DMS79 treated with DMSO at 0.1 percent for 48 hours (cell line): Measurements from ENCODE around the gene TUBAL3.
"Not testable (repeated sequence)": the region's sequence is repeated elsewhere in the genome, so short reads cannot be mapped to it uniquely, and the experiment has no call there.

Experiments used
- DNase-seq: peaks from one replicate; lab custom pipeline; 2025; lab: John Stamatoyannopoulos, UW

TUBAL3 gene

GRCh38 chr10:5379202-5379601 lies 25.4 kb downstream of the TUBAL3 start:
- not testable (repeated sequence) for DNase-seq

- DNase-seq = no peak
These were observed 28.2 kb downstream of the TUBAL3 start for GRCh38 chr10:5376450-5376849.

DNA sequence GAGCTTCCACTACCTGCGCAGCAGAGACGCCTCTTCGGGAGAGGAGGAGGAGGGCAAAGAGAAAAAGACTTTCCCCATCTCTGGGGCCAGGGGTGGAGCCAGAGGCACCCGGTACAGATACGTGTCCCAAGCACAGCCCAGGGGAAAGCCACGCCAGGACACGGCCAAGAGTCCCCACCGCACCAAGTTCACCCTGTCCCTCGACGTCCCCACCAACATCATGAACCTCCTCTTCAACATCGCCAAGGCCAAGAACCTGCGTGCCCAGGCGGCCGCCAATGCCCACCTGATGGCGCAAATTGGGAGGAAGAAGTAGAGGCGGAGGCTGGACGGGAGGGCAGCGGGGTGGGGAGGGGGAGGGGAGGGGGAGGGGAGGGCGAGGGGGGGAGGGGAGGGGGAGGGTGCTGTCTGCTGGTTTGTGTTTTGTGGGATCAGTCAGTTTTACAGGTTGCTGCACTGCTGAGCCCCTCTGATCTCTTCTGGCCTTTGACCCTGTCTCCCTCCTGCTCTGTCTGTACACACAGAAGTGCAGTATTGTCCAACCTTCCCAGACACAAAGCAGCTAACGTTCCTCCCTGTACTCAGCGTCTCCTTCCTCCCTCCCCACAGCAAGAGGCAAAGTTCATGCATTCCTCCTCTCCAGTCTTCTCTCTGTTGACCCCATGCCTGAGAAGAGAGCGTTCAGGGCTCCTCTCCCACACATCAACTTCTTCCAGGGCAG lies 30.6 kb downstream of the TUBAL3 start:
- DNase-seq = no peak

- no peak for DNase-seq
These were observed 31.3 kb downstream of the TUBAL3 start for GRCh38 chr10:5373307-5373706.

DNA sequence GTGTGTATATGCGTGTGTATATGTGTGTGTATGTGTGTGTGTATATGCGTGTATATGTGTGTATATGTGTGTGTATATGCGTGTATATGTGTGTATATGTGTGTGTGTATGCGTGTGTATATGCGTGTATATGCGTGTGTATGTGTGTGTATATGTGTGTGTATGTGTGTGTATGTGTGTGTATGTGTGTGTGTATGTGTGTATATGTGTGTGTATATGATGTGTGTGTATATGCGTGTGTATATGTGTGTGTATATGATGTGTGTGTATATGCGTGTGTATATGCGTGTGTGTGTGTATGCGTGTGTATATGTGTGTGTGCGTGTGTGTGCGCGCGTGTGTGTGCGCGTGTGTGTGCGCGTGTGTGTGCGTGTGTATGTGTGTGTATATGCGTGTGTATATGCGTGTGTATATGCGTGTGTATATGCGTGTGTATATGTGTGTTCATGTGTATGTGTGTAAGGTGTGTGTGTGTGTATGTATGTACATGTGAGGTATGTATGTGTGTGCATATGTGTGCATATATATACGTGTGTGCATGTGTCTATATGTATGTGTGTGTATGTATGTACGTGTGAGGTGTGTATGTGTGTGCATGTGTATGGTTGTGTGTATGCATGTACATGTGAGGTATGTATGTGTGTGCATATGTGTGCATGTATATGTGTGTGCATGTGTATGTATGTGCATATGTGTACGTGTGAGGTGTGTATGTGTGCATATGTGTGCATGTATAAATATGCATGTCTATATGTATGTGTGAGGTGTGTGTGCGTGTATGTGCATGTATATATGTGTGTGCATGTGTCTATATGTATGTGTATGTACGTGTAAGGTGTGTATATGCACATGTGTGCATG lies 33.9 kb downstream of the TUBAL3 start:
- no peak for DNase-seq

DNA sequence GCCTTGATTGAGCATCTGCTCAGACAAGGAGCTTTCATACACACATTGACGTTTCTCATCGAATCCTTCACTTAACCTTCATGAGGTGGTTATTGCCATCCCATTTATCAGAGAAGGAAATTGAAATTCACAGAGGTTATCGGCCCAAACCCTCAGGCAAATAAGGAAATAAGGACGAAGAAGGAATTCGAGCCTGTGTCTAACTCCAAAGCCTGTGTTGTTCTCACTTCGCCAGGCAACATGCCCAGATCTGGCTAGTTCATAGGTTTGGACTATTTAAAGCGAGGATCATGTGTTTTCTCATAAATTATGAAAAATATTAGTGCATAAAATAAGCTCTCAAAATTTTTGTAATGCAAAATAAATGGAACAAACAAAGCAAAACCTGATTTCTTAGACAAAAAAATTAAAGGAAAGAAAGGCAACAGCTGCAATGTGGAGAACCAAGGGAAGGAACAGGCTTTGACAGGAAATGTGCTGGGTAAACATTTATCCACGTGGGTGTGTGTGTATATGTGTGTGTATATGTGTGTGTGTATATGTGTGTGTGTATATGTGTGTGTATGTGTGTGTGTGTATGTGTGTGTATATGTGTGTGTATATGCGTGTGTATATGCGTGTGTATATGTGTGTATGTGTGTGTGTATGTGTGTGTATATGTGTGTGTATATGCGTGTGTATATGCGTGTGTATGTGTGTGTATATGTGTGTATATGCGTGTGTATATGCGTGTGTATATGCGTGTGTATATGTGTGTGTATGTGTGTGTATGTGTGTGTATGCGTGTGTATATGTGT lies 35.1 kb downstream of the TUBAL3 start:
- no peak for DNase-seq

DNA sequence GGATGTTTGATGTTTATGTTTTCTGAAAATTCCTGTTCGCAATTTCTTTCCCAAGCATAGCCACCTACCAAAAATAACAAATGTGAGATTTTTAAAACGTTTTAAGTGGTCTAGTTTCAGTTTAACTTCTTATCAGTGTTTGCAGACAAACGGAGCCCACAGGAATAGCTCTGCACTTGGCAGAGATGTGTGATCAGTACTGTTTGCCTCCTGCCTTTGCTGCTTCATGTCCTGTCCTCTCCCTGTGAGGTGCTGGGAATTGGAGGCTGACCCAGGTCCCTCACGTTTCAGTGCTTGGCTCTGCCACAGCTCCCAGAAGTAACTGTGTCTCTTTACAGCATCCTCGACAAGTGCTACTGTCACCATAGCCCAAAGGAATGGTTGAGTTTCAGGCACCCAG lies 38.7 kb downstream of the TUBAL3 start:
- DNase-seq = no peak

DNA sequence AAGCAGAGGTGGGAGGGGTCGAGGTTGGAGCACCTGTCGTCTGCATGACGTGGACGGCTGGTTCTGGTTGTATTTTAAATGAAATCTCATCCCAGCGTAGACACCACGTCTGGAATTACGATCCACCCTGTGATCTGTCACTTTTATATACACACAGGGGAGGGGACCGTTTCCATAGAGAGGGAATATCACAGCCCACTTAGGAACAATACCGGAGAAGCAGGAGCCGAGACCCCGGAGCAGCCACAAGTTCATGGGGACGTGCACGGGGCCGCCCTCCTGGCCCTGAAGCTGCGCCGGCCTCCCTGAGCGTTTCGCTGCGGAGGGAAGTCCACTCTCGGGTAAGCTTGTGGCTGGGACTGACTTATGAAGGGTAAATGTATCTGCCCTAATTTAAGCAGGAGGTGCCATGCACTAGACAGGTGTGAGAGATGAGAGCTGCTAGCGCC lies 39.7 kb downstream of the TUBAL3 start, which contains the start of gene UCN3:
Gene UCN3, plus strand, starts transcription at position 77 of the 449 bp plus-strand sequence. CDS start 8,755 bp downstream, outside the sequence.
- no peak for DNase-seq

GRCh38 chr10:5364374-5364773 lies 40.3 kb downstream of the TUBAL3 start:
- no peak for DNase-seq

DNA sequence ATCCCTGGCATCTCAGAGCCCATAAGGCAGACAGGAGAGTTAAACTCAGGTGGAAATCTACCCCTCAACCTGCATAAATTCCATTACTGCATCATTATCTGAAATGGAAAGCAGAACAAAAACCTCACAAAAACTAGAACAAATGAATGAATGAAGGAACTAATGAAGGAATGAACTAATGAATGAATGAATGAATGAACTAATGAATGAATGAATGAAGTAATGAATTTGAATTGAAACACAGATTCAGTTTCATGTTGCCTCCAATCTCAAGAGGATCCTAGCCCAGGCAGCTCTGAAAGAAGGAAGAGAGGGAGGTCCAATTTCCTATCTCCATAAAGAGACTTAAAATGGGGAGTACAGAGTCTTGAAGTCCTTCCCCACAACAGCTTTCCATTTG lies 41.8 kb downstream of the TUBAL3 start:
- DNase-seq = no peak

- DNase-seq = no peak
These were observed 42.7 kb downstream of the TUBAL3 start for GRCh38 chr10:5361966-5362365.

GRCh38 chr10:5360318-5360915 lies 44.2 kb downstream of the TUBAL3 start:
- no peak for DNase-seq

- DNase-seq = no peak
These were observed 48.3 kb downstream of the TUBAL3 start for GRCh38 chr10:5356302-5356763.

DNA sequence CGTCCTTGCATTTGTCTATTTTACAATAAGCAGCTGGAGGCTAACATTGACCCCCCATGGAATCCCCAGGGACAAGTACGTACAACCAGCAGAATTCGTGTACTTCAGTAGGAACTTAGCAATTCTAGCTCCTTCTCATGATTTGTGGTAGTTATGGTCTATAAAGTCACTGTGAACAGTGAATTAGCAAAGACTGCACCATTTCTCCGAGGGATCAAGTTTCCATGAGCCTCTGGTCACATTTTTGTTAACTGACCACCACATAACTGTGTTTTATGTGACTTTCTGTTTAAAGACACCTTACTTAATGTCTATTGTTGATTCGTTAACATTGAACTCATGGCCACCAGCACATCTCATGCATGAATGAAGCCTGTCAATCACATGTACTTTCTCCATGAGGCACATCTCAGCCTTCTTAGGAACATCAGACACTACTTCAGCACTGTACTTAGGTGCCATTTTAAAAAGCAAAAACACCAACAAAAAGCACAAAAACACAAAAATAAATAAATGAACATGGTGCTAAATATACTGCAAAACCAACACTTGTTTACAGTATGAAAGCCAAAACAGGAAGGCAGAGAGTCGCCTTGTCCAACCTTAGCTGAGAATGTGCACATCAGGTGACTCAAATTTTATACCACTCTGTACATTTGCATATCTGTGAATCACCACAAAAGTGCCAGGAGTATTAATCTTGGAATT lies 48.9 kb downstream of the TUBAL3 start:
- DNase-seq = no peak

- DNase-seq = no peak
These were observed 50.6 kb downstream of the TUBAL3 start for GRCh38 chr10:5354068-5354467.

DNA sequence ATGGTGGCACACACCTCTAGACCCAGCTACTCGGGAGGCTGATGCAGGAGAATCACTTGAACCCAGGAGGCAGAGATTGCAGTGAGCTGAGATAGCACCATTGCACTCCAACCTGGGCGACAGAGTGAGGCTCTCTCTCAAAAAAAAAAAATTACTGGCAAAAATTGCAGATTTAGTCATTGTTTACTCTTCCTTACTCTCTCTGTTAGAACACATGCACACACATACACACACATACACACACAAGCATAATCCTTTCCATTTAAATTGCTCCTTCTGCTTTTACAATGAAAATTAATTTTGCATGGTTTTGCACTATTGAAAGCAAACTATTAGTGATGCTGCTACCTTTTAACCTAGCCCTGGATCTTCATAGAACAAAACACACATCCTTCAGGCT lies 55.3 kb downstream of the TUBAL3 start:
- DNase-seq = no peak

GRCh38 chr10:5346881-5347280 lies 57.7 kb downstream of the TUBAL3 start:
- no peak for DNase-seq

- no peak for DNase-seq
These were observed 59.9 kb downstream of the TUBAL3 start for GRCh38 chr10:5344746-5345145.

DNA sequence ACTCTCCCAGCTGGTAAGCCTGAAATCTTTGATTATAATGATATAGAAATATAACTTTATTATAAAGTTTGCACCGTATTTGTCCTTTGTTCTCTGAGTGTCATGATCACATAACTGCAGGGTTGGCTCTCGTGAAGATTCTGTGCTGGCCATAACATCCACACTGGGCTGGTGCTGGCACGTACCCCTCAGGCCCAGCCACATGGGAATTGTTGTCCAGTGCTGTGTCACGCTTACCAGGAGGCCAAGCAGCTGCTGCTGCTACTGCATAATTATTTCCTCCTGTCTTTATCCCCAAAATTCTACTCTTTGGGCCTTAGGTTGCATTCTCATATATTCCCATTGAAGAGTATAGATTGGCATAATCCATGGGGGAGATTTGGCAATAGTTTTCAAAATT lies 60.6 kb downstream of the TUBAL3 start:
- DNase-seq = no peak

DNA sequence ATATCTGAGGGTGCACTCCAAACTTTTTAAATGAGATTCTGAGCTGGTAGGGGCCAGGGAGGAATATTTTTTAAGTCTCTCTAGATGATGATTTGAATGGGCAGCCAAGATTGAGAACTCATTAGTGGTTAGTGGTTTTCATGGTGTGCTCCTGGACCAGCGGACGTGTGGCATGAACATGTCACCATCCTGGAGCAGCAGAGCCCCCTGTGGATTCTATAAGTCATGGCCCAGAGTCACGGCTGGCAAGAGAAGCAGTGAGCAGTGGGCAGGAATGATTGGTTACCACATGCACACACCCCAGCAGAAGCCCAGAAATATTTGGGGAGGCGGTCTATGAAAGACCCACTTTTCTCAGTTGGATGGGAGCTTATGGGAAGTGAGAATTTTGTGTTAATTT lies 61.1 kb downstream of the TUBAL3 start:
- DNase-seq = no peak
